ENCODE data around the gene TYK2. TPM values are rescaled to one million over a fixed set of nuclear protein-coding genes. Genes with fewer than 3 reads are reported as not detected.

TYK2 gene
- total RNA-seq, 1 experiment from 2014 or later: 104 TPM

GRCh38 chr19:10420444-10421239 lies 40.3 kb upstream of the TYK2 start, which contains the start of gene PDE4A:
Gene PDE4A (plus strand): TSS chr19:10420538. CDS start chr19:10420765, 227 bp downstream.
- peak within 1 kb of the TSS; percentile 82 for H3K27ac ChIP-seq (ENCODE audit: low read length)
- POLR2A ChIA-PET: no interaction called here
- ATAC-seq: peak; percentile 9

GRCh38 chr19:10419646-10420443 lies 39.5 kb upstream of the TYK2 start:
- in situ Hi-C loops (cut with HindIII; ENCODE audit: low pct_unique_long_range_greater_than_20kb, low sequenced_read_pairs) (no loop called here), intact Hi-C loops (cut with micrococcal nuclease; ENCODE audit: unreplicated experiment) (no loop called here)
- CTCF ChIA-PET: no interaction called here
- Histone ChIP-seq H3K36me3 (ENCODE audit: control insufficient read depth, insufficient read depth, low read length) (no peaks in the 10 kb centered on the region; the same call in 1 of the 2 replicates), H3K27me3 (ENCODE audit: control insufficient read depth, insufficient read depth, low read length) (no peaks in the 10 kb centered on the region), H3K4me3 (ENCODE audit: low read depth in 2 of 2, low read length in 2 of 2) (peak overlapping the region; percentile 51 to 72), H3K9me3 (ENCODE audit: control insufficient read depth, insufficient read depth, low read depth, low read length) (no peaks in the 10 kb centered on the region), H3K4me1 (ENCODE audit: control insufficient read depth, insufficient read depth, low read length) (peaks cover 18% of the 10 kb centered on the region), H3K27ac (ENCODE audit: low read length) (peak overlapping the region; percentile 82)
- POLR2A ChIA-PET: no interaction called here
- DNase-seq (ENCODE audit: low read depth, low spot score) (peak; percentile 61), ATAC-seq (peak; percentile 47)
- TSS peak; percentile 84 for BruUV-seq (replicated peaks)
- TF ChIP-seq POLR2AphosphoS5 (IDR thresholded peaks at IDR 0.05; ENCODE audit: low read depth, low read length) (no peak), SIN3A (IDR thresholded peaks at IDR 0.05; ENCODE audit: borderline replicate concordance, insufficient read depth, low read depth, low read length) (0 out of 2 replicates have a peak, but pooled peaks have one; percentile 78), REST (IDR thresholded peaks at IDR 0.05; ENCODE audit: insufficient read depth in 1 of 2, low read depth in 2 of 2, low read length in 1 of 2) (no peak), TCF7L2 (IDR thresholded peaks at IDR 0.05; ENCODE audit: low read depth, low read length) (peak; percentile 45; the same call in 1 of the 2 replicates)

More at GRCh38 chr19:10420444-10421239, 40.3 kb upstream of the TYK2 start, which contains the start of gene PDE4A:
- Histone ChIP-seq H3K36me3 (ENCODE audit: control insufficient read depth, insufficient read depth, low read length) (no peaks in the 10 kb centered on the region; the same call in 1 of the 2 replicates), H3K4me3 (ENCODE audit: low read depth in 2 of 2, low read length in 2 of 2) (peak within 1 kb of the TSS; percentile 51 to 72), H3K9me3 (ENCODE audit: control insufficient read depth, insufficient read depth, low read depth, low read length) (no peaks in the 10 kb centered on the region), H3K27me3 (ENCODE audit: control insufficient read depth, insufficient read depth, low read length) (no peaks in the 10 kb centered on the region), H3K4me1 (ENCODE audit: control insufficient read depth, insufficient read depth, low read length) (peaks cover 18% of the 10 kb centered on the region)
- CTCF ChIA-PET: interaction anchor here (0.6 kb wide), 1 partner anchor 297 kb away, joined by 3 read pairs; the partner anchor contains the start of gene DNM2
- no TSS peak for BruUV-seq (replicated peaks)
- in situ Hi-C loops (cut with HindIII; ENCODE audit: low pct_unique_long_range_greater_than_20kb, low sequenced_read_pairs): no loop called here
- DNase-seq (ENCODE audit: low read depth, low spot score): no peak
- intact Hi-C loops (cut with micrococcal nuclease; ENCODE audit: unreplicated experiment): no loop called here
- TF ChIP-seq POLR2AphosphoS5 (IDR thresholded peaks at IDR 0.05; ENCODE audit: low read depth, low read length) (no peak), CTCF (IDR thresholded peaks at IDR 0.05) (peak; percentile 90), SIN3A (IDR thresholded peaks at IDR 0.05; ENCODE audit: borderline replicate concordance, insufficient read depth, low read depth, low read length) (0 out of 2 replicates have a peak, but pooled peaks have one; percentile 51), TCF7L2 (IDR thresholded peaks at IDR 0.05; ENCODE audit: low read depth, low read length) (no peak)
